Measurements from ENCODE around the gene LTF.

GRCh38 chr3:46412786-46413298 lies 51.9 kb downstream of the LTF start:
- TF ChIP-seq EZH2phosphoT487 (IDR thresholded peaks at IDR 0.05; ENCODE audit: unreplicated experiment) (no peak), CTCF (conservative IDR thresholded peaks at IDR 0.05; ENCODE audit: low read depth in 2 of 2) (no peak), POLR2AphosphoS5 (IDR thresholded peaks at IDR 0.05; ENCODE audit: low read depth) (no peak), EZH2 (IDR thresholded peaks at IDR 0.05; ENCODE audit: low read depth, unreplicated experiment) (no peak)
